NCI-H1048 (cell line): Measurements from ENCODE around the gene SOS1.

ENCODE experiments used
- DNase-seq: peaks from one replicate; lab custom pipeline; 2025; lab: John Stamatoyannopoulos, UW

The SOS1 gene

GRCh38 chr2:39024833-39025232 is 96.0 kb downstream of the SOS1 start:
- no peak for DNase-seq

- DNase-seq: no peak
Measured at GRCh38 chr2:39023649-39024048, 97.2 kb downstream of the SOS1 start.

- no peak for DNase-seq
Measured at GRCh38 chr2:39022642-39023235, 98.1 kb downstream of the SOS1 start.

- DNase-seq: no peak
Measured at GRCh38 chr2:39020383-39020782, 100.5 kb downstream of the SOS1 start.

- no peak for DNase-seq
Measured at GRCh38 chr2:39018638-39019037, 102.2 kb downstream of the SOS1 start.

- DNase-seq: no peak
Measured at GRCh38 chr2:39017334-39017733, 103.5 kb downstream of the SOS1 start.

- no peak for DNase-seq
Measured at GRCh38 chr2:39015424-39015823, 105.4 kb downstream of the SOS1 start.

GRCh38 chr2:39013871-39014270 is 107.0 kb downstream of the SOS1 start:
- no peak for DNase-seq

- no peak for DNase-seq
Measured at GRCh38 chr2:39008665-39009064, 112.2 kb downstream of the SOS1 start.

GRCh38 chr2:39007875-39008504 is 112.9 kb downstream of the SOS1 start:
- no peak for DNase-seq

GRCh38 chr2:39000552-39000951 is 120.3 kb downstream of the SOS1 start:
- DNase-seq: no peak

- DNase-seq: no peak
Measured at GRCh38 chr2:38997781-38998180, 123.1 kb downstream of the SOS1 start.

GRCh38 chr2:38991899-38992298 is 129.0 kb downstream of the SOS1 start:
- DNase-seq: no peak

- DNase-seq: no peak
Measured at GRCh38 chr2:38988716-38989115, 132.1 kb downstream of the SOS1 start.

- DNase-seq: no peak
Measured at GRCh38 chr2:38982498-38982897, 138.4 kb downstream of the SOS1 start.

GRCh38 chr2:38981670-38982357 is 139.0 kb downstream of the SOS1 start:
- no peak for DNase-seq

GRCh38 chr2:38981003-38981669 is 139.7 kb downstream of the SOS1 start:
- no peak for DNase-seq

- no peak for DNase-seq
Measured at GRCh38 chr2:38978908-38979307, 141.9 kb downstream of the SOS1 start.

- no peak for DNase-seq
Measured at GRCh38 chr2:38978296-38978903, 142.5 kb downstream of the SOS1 start.

GRCh38 chr2:38977047-38977446 is 143.8 kb downstream of the SOS1 start:
- no peak for DNase-seq

- no peak for DNase-seq
Measured at GRCh38 chr2:38975042-38975441, 145.8 kb downstream of the SOS1 start.

- no peak for DNase-seq
Measured at GRCh38 chr2:38973266-38973665, 147.6 kb downstream of the SOS1 start.

- no peak for DNase-seq
Measured at GRCh38 chr2:38971377-38971776, 149.5 kb downstream of the SOS1 start.
